HG03571 (cell line): Measurements from ENCODE around the gene SH2D3C.

ENCODE experiments used
- ATAC-seq: cut with Tn5 transposase; IDR thresholded peaks from one replicate; pipeline ENCODE4 v1.9.1; 2021; ENCODE audit not compliant: unreplicated experiment

SH2D3C gene

GRCh38 chr9:127778280-127779135 lies at the start of gene SH2D3C:
Gene SH2D3C (minus strand): TSS chr9:127778666. CDS start chr9:127778627, 39 bp downstream.
- ATAC-seq, result no peak

- ATAC-seq, result no peak
Observed at GRCh38 chr9:127826253-127826913, 47.9 kb upstream of the SH2D3C start.

GRCh38 chr9:127825319-127826051 lies 47.0 kb upstream of the SH2D3C start:
- no peak for ATAC-seq

- ATAC-seq, result no peak
Observed at GRCh38 chr9:127822108-127822507, 43.6 kb upstream of the SH2D3C start.

DNA sequence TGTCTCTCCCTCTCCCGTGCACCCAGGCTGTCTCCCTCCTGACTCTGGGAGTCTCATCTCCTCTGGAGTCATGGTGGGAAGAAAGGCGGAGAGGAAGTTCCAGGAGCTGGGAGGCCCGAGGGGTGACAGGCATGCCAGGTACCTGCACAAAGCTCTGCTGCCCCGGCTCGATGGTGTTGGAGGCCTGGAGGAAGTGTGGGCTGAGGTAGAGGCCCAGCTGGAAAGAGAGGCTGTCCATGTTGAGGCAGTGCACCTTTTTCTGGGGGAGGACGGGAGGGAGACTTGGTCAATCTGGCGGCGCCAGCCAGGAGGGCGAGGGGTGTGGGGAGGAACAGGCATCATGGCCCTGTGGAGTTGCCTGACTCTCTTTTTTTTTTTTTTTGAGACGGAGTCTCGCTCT lies 40.1 kb upstream of the SH2D3C start:
- ATAC-seq, result no peak

DNA sequence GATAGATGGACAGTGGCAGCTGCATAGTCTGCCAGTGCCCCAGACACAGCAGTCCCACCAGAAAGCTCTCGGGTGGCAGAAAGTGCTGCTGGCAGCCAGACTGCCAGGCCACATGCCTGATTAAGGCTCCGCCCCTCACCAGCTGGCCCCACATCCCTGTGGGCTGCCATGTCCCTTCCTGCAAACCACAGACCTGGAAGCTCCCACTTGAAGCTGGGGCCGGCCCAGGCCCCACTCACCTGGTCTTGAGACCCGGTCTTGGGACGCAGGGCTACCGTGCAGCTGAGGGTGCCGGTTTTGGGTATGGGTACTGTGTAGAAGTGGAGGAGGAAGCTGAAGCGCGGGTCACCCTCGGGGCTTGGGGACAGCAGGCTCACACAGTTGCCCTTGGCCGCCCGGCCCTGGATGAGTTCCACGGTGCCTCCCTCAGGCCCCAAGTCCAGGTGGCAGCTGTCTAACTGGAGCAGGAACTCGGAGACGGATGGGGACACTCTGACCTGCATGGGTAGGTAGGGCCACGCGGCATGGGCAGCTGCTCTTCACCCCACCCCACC lies 39.5 kb upstream of the SH2D3C start:
- ATAC-seq, result no peak

DNA sequence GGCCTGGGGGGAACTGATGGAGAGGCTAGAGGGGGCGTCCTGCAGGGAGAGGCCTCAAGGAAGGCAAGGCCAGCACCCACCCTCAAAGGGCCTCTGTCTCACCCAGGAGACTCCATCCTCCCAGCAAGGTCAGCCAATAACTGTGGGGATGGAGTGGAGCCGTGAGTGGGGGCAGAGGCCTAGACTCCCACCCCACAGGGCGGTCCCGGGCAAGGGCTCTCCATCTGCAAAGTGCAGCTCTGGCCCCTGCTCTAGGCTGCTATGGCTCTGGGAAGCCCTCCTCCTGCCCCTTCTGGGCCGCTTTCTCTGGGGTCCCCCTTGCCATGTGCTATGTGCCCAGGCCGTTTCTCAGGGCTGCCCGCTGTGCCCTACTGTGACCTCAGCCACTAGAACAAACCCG lies 38.3 kb upstream of the SH2D3C start:
- no peak for ATAC-seq

GRCh38 chr9:127816362-127816725 lies 37.9 kb upstream of the SH2D3C start:
- ATAC-seq, result no peak

GRCh38 chr9:127815512-127816361 lies 37.3 kb upstream of the SH2D3C start:
- ATAC-seq, result no peak

DNA sequence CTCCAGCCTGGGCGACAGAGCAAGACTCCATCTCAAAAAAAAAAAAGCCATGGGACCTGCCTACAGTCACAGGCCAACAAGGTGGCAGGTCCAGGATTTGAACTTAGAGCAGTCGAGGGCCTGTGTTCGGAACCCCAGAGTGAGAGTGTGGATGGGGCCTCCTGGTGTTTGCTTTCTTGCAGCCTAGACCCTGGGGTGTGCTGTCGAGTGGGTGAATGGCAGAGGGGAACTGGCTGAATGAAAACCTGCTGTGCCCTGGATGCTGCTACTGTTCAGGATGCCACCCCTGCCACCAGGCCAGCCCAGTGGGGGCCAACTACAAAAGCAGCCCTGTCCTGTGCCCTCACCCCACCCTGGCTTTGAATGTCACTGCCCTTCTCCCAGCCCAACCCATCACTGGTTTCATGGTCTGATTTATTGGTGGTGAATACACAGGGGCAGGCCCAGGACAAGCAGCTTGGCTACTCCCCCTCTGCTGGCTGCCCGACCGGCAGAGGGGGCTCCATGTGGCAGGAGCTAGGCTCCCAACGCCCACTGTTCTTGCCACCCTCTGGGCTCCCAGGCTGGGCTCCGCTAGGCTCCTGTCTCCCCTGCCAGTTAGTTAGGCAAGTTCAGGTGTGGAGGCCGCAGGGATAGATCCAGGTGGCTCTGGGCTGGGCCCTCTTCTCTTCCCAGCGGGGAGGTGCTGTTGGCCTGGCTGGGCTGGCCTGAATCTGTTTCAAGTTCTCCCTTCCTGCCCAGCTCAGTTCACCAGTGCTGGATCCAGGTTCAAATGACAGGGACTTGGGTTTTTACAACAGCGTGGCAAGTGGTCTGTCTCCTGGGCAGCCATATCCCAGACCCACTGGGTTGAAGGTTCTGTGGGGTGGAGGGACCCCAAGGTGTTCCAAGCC lies 36.4 kb upstream of the SH2D3C start:
- no peak for ATAC-seq

DNA sequence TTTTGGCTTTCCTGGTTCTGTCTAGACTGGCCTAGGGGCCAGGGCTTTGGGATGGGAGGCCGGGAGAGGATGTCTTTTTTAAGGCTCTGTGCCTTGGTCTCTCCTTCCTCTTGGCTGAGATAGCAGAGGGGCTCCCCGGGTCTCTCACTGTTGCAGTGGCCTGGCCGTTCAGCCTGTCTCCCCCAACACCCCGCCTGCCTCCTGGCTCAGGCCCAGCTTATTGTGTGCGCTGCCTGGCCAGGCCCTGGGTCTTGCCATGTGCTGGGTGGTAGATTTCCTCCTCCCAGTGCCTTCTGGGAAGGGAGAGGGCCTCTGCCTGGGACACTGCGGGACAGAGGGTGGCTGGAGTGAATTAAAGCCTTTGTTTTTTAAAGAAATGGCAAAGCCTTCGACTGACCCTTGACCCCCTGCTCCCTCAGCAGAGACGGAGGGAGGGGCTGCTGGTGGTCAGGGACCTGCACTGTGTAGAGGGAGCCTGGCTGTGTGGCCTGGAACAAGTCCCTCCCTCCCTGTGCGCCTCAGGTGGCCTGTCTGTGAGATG lies 35.3 kb upstream of the SH2D3C start:
- ATAC-seq, result no peak

DNA sequence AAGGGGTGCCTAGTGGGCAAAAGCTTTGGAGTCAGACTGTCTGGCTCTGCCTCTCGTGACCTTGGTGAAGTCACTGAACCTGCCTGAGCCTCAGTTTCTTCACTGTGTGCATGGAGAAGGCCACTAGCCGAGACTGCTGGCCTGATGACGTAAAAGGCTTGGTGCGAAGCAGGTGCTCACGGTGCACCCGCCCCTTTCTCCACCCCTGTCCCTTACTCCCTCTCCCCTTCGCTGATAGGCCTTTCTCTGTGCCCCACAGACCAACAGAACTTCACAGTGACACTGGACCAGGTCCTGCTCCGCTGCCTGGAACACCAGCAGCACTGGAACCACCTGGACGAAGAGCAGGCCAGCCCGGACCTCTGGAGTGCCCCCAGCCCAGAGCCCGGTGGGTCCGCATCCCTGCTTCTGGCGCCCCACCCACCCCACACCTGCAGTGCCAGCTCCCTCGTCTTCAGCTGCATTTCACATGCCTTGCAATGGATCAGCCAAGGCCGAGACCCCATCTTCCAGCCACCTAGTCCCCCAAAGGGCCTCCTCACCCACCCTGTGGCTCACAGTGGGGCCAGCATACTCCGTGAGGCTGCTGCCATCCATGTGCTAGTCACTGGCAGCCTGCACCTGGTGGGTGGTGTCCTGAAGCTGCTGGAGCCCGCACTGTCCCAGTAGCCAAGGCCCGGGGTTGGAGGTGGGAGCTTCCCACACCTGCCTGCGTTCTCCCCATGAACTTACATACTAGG lies 34.6 kb upstream of the SH2D3C start:
- no peak for ATAC-seq

DNA sequence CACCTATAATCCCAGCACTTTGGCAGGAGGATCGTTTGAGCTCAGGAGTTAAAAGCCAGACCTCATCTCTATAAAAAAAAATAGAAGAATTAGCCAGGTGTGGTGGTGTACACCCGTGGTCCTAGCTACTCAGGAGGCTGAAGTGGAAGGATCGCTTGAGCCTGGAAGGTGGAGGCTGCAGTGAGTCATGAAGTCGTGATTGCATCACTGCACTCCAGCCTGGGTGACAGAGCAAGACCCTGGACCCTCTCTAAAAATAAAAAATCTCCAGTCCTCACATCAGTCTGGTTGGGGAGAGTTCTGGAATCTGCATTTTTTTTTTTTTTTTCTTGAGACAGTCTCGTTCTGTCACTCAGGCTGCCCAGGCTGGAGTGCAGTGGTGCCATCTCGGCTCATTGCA lies 33.5 kb upstream of the SH2D3C start:
- ATAC-seq, result no peak

- no peak for ATAC-seq
Observed at GRCh38 chr9:127810378-127811187, 32.1 kb upstream of the SH2D3C start.

DNA sequence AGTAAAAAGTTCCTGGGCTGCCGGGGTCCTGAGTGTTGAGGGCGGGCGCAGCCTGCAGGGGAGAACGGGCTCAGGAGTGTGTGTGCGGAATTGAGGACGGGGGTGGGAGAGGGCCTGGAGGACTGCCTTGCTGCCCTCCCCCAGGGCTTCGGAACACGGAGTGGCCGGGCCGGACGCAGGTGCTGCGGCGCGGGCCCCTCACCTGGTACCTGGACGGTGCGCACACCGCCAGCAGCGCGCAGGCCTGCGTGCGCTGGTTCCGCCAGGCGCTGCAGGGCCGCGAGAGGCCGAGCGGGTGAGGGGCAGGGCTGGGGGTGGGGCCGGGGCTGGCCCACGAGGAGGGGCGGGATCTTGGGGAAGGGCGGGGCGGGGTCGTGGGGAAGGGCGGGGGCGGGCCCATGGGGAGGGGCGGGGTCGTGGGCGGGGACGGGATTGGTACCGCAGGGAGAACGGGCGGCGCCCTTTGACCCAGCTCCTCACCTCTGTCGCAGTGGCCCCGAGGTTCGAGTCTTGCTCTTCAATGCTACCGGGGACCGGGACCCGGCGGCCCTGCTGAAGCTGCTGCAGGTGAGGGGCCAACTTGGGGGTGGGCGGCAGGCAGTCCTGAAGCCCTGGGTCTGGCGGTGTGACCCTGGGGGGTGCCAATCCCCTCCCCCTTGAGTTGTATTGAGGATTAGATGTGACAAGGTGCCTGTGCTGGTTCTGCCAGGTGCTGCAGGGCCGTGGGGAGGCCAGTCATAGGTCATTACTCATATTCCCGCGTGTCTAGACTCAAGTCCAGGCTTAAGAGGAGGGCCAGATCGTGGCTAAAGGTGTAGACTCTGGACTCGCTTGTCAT lies 31.3 kb upstream of the SH2D3C start:
- no peak for ATAC-seq

- no peak for ATAC-seq
Observed at GRCh38 chr9:127809002-127809539, 30.6 kb upstream of the SH2D3C start.
